ENCODE results near the gene RAPGEF6.
"Not testable (repeated sequence)": the region's sequence is repeated elsewhere in the genome, so short reads cannot be mapped to it uniquely, and the experiment has no call there.

Gene RAPGEF6, protein sequence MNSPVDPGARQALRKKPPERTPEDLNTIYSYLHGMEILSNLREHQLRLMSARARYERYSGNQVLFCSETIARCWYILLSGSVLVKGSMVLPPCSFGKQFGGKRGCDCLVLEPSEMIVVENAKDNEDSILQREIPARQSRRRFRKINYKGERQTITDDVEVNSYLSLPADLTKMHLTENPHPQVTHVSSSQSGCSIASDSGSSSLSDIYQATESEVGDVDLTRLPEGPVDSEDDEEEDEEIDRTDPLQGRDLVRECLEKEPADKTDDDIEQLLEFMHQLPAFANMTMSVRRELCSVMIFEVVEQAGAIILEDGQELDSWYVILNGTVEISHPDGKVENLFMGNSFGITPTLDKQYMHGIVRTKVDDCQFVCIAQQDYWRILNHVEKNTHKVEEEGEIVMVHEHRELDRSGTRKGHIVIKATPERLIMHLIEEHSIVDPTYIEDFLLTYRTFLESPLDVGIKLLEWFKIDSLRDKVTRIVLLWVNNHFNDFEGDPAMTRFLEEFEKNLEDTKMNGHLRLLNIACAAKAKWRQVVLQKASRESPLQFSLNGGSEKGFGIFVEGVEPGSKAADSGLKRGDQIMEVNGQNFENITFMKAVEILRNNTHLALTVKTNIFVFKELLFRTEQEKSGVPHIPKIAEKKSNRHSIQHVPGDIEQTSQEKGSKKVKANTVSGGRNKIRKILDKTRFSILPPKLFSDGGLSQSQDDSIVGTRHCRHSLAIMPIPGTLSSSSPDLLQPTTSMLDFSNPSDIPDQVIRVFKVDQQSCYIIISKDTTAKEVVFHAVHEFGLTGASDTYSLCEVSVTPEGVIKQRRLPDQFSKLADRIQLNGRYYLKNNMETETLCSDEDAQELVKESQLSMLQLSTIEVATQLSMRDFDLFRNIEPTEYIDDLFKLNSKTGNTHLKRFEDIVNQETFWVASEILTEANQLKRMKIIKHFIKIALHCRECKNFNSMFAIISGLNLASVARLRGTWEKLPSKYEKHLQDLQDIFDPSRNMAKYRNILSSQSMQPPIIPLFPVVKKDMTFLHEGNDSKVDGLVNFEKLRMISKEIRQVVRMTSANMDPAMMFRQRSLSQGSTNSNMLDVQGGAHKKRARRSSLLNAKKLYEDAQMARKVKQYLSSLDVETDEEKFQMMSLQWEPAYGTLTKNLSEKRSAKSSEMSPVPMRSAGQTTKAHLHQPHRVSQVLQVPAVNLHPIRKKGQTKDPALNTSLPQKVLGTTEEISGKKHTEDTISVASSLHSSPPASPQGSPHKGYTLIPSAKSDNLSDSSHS (N-terminal part only)

GRCh38 chr5:131634996-131635683 is at the start of gene RAPGEF6:
Gene RAPGEF6 (minus strand): TSS chr5:131635229. CDS start chr5:131635030, 199 bp downstream.
- DNase-seq (ENCODE audit: low read depth), result peak; percentile 88

DNA sequence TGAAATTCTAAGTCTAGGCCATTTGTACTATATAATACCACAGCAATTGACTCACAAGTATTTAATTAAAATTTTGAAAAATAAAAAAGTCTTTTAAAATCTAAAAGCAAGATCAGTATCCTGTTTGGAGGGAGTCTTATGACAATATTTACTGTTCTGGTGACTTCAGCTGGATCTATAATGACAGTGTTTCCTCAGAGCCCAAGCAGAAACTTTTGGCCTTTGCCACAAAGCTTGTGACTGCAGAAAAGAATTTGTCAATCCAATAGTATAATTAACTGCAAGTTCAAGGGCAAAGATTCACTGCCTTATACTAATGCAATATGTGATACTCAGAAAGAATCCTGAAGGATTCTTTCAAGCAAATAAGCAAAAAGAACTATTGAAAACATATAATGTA is 49.6 kb upstream of the RAPGEF6 start:
- DNase-seq (ENCODE audit: low read depth), result no peak

DNA sequence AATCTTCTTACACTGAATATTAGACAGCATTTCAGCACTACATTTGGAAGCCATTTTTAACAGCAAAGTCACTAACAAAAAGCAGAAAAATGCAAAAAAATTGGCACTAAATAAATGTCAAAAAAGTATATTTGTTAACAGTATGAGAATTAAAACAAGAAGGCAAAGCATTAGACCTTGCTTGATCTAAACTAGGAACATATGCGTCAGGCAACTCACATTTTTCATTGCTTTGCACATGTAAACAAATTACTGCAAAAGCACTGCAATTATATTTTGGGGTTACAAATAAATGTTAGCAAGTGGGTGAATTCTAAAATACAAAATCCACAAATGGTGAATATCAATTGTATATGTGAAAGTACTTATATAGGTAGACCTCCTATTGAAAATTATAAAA is 49.0 kb upstream of the RAPGEF6 start:
- DNase-seq (ENCODE audit: low read depth), result no peak

DNA sequence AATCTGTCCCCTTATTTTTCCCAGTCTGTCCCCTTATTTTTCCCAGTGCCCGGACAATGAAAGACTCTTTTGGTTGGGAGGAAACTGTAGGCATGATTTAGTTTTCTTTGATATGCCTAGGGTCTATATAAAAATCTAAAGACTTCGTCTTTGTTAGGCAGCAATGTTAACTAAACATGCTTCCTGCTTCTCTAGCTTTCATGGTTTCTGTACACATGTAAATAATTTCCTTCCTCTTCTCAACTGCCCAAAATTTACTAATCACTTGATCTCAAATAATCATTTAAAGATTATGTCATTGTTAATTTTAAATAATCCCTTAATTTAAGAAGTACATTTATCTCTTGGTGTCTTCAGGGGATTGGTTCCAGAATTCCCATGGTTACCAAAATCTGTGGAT is 47.8 kb upstream of the RAPGEF6 start:
- no peak for DNase-seq (ENCODE audit: low read depth)

GRCh38 chr5:131682175-131682574 is 47.1 kb upstream of the RAPGEF6 start:
- DNase-seq (ENCODE audit: low read depth), result no peak

DNA sequence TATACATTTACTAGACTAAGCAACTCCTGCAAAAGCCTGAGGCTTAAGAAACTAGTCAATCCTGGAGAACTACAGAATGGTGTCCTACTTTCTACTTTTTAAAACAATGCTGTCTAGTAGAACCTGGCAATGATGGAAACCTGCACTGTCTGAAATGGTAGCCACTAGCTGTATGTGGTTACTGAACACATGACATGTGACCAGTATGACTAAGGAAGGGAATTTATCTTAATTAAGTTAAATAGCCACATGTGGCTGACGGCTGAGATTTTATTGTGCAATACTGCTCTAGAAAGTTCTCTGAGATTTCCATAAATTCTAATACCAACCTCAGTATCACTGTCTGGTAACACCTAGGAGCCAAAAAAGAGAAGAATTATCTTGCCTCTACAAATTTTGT is 44.9 kb upstream of the RAPGEF6 start:
- DNase-seq (ENCODE audit: low read depth), result no peak

- not testable (repeated sequence) for DNase-seq (ENCODE audit: low read depth)
Observed at GRCh38 chr5:131678273-131678672, 43.2 kb upstream of the RAPGEF6 start.

GRCh38 chr5:131677115-131677514 is 42.1 kb upstream of the RAPGEF6 start:
- no peak for DNase-seq (ENCODE audit: low read depth)

GRCh38 chr5:131672776-131673175 is 37.7 kb upstream of the RAPGEF6 start:
- DNase-seq (ENCODE audit: low read depth), result no peak

DNA sequence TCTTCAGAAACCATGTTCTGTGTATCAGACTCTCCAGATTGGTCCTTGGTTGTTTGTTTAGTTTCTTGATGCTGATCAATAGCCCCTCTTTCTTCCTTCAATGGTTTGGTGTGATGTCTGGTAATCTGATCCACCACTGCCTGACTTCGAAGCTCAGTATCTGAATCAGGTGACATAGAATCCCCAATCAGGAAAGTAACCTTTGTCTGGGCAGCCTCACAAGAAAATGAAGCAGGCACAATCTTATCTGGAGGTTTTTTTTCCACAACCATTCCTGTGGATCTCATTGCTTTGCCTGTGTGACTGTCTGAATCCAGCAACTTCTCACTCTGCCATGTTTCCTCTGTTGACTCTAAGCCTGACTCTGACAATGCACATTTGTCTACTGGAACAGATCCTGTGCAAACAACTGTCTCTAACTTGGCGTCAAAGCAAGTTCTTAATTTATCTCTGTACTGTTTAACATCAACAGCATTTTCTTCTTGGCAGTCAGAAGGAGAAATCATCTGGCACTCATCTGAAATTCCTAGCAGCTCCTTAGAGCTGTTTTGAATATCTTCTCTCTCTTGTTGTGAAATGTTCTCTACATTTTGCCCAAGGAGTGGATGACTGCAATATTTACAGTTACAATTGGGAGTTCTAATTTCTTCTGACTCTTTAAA is 37.1 kb upstream of the RAPGEF6 start:
- DNase-seq (ENCODE audit: low read depth), result no peak

DNA sequence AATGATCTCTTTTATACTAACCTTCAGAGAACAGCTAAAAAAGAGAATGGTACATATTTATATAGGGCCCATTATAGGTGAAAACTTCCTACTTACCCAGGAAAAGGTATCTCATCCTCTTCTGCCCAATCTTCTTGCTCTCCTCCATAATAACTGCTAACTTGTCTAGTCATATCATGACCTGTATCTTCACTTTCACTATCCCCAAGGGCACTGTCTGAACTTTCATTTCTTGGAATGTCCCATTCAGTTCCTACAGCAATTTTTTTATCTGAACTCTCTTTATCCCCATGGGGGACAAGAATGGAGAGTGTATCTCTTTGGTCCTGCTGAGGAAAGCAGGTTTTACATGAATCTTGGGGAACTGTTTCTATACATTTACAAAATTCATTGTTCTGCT is 36.4 kb upstream of the RAPGEF6 start:
- DNase-seq (ENCODE audit: low read depth), result no peak

- no peak for DNase-seq (ENCODE audit: low read depth)
Observed at GRCh38 chr5:131664929-131665328, 29.9 kb upstream of the RAPGEF6 start.

GRCh38 chr5:131661933-131662332 is 26.9 kb upstream of the RAPGEF6 start:
- no peak for DNase-seq (ENCODE audit: low read depth)

DNA sequence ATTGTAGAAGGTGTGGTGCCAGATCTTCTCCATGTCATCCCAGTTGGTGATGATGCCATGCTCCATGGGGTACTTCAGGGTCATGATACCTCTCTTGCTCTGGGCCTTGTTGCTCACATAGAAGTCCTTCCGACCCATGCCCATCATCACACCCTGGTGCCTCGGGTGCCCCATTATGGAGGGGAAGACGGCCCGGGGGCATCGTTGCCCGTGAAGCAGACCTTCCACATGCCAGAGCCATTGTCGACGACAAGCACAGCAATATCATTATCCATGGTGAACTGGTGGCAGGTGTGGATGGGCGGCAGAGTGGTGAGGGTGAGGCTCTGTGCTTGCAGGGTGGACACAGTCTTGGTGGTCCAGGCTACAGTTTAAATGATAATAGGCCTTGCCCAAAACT is 24.8 kb upstream of the RAPGEF6 start:
- no peak for DNase-seq (ENCODE audit: low read depth)

GRCh38 chr5:131659290-131659689 is 24.3 kb upstream of the RAPGEF6 start:
- no peak for DNase-seq (ENCODE audit: low read depth)

DNA sequence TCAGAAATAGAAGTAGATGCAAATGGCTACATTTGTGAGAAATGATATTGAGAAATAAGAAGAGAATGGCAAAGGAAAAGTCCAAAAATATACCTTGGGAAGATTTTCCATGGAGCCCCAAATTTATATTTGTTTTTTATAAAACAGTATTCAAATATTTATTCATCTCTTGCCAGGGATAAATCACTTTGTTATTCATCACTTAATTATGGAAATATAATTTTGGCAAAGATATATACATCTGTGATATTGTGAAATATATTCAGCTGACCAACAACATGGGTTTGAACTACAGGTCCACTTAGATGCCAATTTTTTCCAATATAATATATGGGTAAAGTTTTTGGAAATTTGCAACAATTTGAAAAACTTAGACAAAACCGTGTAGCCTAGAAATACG is 19.7 kb upstream of the RAPGEF6 start:
- no peak for DNase-seq (ENCODE audit: low read depth)

DNA sequence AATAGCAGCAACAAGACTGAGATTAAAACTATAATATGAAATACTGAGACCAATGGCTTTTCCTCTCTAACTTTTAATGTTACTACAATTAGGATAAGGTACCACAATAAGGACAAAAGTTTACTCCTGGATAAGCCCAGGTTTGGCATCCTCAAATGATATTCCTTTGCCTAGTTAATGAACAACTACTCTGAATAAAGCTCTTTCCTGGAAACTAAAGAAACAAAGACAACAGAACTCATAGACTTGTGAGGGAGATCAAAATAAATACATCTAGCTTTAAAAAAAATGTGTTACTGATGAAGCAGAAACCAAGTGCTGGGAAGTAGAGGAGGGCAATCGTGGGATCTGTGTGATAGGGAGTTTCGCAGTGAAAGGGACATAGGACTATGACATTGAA is 19.3 kb upstream of the RAPGEF6 start:
- no peak for DNase-seq (ENCODE audit: low read depth)

DNA sequence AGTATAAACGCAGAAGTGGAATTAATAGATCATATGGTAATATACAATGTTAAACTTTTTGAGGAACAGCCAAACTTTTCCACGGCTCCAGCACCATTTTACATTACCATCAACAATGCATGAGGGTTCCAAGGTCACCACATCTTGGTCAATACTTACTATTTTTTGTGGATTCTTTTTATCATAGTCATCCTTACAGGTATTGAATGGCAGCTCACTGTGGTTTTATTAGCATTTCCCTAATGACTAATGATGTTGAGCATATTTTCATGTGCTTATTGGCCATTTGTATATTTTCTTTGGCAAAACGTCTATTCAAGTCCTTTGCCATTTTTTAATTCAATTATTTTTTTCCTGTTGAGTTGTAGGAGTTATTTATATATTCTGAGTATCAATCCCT is 14.1 kb upstream of the RAPGEF6 start:
- no peak for DNase-seq (ENCODE audit: low read depth)

DNA sequence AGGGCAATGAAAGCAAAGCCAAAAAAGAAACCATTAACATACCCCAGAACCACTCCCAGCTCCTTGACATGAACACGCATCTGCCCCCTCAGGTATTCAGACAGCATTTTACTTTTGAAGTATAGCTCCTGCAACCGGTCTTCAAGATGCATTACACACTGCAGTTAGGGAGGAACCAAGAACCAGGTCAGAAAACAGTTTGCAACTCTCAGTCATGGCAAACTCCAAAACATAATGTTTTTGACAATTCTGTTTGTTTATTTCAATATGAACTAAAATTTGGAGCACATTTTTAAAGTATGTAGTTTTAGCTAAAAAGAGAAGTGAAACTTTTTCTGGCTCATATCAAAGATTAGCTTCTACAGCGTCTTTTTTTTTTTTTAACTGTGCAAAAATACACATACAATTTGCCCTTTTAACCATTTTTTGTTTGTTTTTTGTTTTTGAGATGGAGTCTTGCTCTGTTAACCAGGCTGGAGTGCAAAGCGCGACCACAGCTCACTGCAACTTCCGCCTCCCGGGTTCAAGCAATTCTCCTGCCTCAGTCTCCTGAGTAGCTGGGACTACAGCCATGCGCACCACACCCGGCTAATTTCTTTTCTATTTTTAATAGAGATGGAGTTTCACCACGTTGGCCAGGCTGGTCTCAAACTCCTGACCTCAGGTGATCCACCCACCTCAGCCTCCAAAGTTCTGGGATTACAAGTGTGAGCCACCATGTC is 12.2 kb upstream of the RAPGEF6 start:
- no peak for DNase-seq (ENCODE audit: low read depth)

- no peak for DNase-seq (ENCODE audit: low read depth)
Observed at GRCh38 chr5:131644822-131645221, 9.8 kb upstream of the RAPGEF6 start.

- DNase-seq (ENCODE audit: low read depth), result no peak
Observed at GRCh38 chr5:131644370-131644769, 9.3 kb upstream of the RAPGEF6 start.

All from stimulated activated CD8-positive, alpha-beta memory T cell treated with anti-CD3 and anti-CD28 coated beads, Interleukin-15, amount 100 ng/mL, for 24 hours (primary cell).